ENCODE results near the gene MYPOP.

The MYPOP gene, protein sequence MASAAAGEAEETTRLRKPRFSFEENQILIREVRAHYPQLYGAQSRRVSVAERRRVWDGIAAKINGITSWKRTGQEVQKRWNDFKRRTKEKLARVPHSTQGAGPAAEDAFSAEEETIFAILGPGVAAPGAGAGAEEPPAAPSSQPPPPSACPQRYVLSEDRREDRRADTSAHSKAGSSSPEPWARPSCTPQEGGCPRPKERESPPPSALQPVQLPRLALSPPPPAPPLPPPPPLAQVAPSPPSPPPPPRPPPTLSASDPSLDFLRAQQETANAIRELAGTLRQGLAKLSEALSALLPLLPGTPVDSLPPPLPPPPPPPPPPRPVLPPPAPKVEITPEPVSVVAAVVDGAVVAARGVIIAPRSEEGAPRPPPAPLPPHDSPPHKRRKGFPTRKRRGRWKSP
- 2.4 to 5.2 reads per million in 2 donors for total RNA-seq

DNA sequence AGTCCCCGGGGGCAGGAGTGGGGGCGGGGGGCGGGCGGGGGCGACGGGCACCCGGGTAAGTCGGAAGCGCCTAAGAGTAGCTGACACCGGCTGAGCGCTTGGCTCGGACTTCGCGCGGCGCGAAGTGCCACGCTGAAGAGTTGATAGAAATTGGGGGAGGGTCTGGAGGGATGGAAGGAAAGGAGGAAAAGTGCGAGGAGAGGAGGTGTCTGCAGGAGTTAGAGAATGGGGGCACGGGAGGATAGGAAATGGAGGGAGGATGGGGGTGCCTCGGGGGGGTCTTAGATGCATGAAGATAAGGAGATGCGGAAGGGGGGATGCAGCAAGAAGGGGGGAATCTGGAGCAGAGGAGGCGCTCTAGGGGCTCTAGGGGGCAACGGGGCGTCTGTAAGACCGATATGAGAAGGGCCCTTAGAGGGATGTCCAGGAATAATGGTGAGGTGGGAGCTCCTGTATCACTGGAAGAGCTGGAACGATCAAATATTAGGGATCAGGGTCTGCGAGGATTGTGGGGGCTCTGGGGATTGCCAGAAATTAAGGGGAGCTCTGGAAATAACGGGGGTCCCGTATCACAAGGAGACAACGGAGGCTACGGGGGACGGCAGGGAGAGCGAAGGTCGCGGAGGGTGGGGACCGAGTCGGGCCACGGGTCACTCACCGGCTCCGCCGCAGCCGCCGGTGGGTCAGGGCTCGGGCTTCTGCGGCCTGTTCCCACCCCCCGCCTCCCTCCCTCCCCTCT, at the start of gene MYPOP:
Gene MYPOP, minus strand, starts transcription at position 702 of the 739 bp plus-strand sequence. CDS start 840 bp downstream, outside the sequence.
- no peak for DNase-seq

DNA sequence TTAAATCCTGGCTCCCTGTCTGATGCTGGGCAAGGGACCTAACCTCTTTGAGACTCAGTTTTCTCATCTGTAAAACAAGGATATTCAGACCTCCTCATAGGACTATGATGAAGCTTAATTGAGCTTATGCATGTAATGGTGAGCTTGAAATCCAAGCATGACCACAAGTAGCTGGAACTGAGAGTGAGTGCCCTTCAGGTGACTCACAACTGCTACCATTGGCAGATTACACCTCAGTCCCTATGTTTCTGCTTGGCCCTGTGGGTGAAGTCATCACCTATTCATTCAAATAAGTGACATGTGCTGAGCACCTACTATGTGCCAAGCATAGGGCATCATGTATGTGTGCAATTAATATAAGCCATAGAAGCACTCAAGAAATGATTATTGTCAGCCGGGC, 45.5 kb upstream of the MYPOP start:
- no peak for DNase-seq

DNA sequence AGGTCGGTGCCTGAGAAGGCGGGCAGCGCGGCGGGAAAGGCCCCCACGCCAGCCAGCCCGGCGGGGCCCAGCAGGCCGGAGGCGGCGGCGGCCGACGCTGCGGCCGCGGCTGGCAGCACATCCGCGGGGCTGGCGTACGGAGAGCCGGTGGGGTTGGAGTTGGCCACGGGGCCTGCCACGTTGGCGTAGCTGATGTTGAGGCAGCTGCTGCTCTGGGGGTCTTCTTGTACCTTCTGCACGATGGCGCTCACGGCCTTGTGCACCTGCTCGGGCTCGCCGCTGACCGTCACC, 38.0 kb upstream of the MYPOP start:
- DNase-seq, result no peak

DNA sequence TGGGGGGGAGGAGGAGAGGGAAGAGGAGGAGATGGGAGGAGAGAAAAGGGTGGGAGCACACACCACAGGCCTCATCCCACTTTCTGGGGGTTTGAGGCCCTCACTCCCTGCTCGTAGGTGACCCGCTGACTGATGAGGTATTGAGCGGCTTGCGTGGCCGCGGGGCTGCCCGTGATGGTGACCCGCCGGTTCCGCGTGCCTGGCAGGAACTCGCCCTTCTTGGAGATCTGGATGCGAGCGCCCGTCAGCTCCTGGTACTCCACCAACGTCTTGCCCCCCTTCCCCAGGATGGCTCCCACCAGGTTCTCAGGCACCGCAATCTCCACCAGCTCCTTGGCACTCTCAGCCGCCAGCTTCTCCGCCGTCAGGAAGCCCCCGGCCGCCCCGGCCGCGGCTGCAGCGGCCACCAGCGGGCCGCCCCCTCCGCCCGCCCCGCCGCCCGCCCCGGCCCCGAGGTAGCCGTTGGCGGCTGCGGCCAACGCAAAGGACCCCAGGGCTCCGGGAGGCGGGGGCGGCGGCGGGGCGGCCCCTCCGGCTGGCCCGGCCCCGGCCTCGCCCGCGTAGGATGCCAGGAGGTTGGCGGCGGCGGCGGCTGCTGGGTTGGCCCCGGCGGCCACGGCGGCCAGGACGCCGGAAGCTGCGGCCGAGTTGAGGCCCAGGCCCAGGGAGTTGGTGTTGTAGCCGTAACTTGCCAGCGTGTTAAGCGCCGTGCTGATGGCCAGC, 37.5 kb upstream of the MYPOP start:
- no peak for DNase-seq

DNA sequence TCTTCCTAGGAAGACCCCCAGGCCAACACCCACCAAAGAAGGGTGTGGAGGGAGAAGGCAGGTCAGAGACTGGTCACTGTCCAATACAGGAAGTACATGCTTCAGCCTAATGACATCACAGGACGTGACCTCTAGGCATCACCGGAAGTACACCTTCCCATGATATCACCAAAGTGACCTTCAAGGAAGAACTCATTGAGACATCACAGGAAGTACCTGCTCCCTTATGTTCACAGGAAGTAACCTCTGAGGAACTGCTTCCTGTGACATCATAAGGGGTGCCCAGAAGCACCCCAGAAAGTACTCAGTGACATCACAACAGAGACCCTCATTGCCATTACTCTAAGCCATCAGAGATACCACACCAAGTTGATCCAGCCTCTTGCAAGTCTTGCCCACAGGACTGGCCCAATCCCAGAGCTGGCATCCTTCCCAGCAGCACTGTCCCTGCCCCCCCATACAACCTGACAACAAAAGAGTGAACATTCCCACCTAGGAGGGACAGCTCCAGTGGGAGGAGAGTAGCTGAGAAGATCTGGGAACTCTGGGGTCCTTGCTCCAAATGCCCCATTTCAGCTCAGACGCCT, 36.4 kb upstream of the MYPOP start:
- no peak for DNase-seq

DNA sequence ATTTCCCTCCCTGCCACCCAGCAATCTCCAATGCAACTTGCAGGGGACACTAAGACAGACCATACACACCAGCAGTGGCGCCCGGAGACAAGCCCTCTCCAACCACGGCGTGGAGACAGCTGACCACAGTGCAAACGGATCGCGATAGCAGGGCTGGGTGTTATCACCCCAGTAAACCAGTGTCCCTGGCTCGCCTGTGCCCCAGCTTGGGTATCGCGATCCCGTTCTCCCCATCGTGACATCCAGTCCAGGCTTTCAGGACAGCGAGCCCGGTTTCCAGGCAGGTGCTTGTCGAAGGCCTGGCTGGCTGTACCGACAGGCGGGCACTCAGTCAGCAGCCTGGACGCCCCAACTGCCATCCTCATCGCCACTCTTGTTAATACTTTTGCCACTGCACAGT, 32.9 kb upstream of the MYPOP start:
- DNase-seq, result no peak

DNA sequence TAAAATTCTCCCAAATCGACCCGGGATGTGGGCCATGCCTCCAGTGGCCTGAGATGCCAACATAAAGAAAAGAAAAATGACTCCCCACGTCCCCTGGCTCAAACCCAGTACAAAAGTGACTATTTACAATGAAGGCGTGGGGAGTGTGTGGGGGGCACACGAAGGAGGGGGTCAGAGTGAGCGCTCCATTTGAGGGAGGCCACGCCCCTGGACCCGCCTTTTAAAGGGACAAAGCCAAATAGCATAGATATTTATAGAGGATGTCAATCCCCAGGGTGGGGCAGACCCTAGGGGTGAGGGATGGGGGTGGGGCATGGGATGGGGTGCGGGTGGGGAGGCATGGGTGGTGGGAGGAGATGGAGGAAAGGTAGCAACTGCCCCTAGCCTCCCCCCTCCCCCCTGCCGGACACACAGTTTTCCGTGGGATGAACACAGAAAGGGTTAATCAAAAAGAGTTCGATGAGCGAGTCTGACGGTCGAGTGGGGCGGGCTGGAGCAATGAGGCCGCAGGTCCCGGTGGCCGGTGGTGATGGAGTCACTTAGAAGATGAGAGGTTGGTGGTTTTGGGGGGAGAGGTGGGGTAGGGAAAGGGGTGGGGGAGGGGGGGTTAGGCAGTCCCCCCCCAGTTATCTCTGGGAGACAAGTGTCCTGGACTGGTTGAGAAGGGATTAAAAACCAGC, 32.3 kb upstream of the MYPOP start:
- DNase-seq, result no peak

DNA sequence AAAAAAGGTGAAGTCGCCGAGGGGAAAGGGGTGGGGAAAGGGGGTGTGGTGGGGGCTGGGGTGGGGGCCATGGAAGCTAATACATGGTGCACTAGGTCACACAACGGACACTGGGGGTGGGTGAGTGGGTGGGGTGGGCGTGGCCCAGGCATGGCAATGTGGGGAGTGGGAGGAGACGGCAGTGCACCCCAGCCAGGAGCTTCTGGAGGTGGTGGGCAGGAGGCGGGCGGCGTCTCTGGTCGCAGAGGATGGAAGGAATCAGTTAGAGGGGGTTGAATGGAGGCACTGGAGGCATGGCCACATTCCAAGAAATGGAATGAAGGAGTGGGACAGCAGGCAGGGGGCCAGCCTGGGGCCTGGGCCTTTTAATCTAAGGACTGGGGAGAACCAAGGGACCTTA, 31.3 kb upstream of the MYPOP start:
- DNase-seq, result no peak

DNA sequence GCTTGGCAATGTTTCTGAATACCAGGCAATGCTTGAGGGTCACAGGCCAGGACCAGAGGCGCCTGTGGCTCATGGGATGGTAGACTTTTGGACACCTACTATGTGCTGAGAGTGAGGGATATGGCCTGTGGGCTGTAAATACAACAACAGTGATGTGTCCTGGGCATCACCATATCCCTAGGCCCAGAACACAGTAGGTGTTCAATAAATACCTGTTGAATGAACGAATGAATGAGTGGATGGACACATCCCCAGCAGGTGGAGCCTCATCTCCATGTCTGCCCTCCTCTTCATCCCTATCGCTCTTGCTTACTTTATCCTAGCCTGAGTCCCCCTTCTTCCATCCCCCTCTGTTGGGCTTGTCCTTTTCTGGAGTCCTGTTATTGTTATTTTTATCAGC, 28.6 kb upstream of the MYPOP start:
- DNase-seq, result no peak

DNA sequence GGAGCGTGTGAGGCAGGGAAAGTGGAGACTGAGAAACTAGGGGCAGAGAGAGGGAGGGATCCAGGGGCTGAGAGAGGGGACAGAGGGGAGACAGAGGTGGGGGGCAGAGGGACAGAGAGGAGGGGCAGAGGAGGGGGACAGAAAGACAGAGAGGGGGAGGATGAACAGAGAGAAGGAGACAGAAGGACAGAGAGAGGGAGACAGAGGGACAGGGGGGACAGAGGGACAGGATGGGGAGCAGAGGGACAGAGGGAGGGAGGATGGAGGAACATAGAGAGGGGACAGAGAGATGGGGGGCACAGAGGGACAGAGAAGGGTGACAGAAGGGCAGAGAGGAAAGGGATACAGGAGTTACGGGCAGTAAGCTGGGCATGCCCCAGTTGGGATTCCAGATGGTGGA, 26.8 kb upstream of the MYPOP start:
- DNase-seq, result no peak

DNA sequence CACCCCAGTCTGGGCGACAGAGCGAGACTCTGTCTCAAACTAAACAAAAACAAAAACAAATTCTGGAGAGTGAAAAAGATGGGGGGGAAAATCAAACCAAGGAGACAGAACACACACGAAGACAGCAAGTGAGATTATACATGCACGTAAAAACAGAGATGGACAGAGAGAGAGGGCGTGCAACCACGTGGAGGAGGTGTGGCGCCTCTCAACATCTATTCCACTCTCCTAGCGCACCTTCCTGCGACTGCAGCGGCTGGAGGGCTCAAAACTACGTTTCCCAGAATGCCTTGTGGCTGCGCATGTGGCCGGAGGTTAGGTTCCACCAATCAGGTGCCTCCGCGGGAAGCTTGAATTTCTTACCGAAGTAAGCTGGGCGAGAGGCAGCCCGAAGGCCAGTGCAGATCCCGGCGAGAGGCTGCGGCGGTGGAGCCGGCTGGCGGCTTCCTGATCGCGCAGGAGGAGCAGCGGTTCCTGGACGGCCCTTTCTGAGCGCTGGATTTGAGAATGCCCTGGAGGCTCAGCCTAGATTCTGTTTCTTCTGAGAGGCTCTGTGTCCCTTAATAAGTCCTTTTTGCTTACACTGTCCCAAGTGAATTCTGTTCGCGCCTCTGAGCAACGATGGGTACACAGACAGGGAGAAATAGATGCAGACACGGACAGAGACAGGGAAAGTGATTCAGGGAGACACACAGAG, 25.3 kb upstream of the MYPOP start:
- DNase-seq, result peak; percentile 82

DNA sequence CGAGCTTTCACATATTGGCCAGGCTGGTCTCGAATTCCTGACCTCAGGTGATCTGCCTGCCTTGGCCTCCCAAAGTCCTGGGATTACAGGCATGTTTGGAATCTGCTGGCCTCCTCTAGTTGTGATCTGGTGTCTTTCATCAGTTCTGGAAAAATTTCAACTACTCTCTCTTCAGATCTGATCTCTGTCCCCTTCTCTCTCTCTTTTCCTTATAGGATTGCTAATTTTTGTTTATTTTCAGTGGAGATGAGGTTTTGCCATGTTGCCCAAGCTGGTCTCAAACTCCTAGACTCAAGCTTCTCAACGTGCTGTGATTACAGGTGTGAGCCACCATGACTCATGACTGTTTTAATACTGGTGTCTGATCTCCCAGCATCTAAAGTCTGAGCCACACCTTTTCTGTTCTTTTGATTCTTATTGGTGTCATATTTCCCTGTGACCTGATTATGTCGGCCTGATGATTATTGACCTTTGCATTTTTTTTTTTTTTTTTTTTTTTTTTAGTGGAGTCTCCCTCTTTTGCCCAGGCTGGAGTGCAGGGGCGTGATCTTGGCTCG, 22.6 kb upstream of the MYPOP start:
- DNase-seq, result no peak

DNA sequence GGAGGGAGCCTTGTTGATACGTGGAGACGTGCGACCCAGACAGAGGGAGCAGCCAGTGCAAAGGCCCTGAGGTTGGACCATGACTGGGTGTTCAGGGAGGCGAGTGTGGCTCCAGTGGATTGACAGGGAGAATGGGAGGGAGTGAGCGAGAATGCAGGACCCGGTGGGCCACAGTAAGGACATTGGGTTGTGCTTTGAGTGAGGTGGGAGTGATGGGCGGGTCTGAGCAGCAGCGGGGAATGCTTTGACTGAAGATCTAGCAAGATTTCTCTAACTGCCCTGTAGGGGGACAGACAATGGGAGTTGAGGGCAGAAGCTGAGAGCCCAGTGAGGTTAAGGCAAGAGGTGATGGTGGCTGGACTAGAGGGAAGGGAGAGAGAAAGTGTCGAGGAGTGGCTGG, 19.9 kb upstream of the MYPOP start:
- no peak for DNase-seq

DNA sequence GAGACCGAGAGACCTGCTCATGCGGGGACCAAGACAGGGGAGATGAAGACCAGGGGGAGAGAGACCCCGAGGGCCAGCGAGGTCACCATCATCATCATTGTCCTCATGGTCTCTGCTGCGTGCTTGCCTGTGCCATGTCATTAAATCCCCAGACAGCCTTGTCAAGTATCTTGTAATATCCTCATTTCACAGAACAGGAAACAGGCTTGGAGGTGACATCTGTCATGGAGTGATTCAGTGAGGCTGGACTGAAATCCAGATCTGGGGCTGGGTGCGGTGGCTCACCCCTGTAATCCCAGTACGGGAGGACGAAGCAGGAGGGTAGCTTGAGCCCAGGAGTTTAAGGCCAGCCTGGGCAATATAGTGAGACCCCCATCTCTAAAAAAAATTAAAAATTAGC, 18.0 kb upstream of the MYPOP start:
- DNase-seq, result no peak

DNA sequence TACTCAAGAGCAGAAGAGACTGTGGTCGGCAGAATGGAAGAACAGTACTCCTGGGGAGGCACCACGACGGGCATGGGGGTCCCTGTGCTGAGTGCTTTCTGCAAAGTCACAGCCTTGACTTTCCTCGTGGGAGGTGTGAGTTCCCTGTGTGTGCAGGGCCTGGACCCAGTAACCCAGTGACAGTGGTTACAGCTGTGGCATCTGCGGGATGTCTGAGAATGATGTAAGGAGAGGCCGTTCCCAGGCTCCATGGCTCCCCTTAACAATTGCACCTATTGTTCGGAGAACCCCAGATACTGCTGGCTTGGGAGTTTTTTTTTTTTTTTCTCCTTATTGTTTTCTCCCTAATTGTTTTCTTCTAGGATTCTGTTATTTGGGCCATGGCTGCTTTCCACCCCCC, 17.3 kb upstream of the MYPOP start:
- DNase-seq, result no peak

DNA sequence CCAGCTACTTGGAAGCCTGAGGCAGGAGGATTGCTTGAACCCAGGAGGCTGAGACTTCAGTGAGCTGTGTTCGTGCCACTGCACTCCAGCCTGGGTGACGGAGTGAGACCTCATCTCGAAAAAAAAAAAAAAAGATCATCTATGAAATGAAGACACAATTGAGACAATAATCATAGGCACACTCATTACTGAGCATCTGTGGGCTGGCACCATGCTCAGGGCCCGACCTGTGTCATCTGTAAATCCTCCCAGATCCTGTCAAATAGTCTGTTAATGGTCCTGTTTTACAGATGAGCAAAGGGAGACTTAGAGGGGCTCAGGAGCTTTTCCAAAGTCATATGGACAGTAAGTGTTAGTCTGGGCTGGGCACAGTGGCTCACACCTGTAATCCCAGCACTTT, 16.3 kb upstream of the MYPOP start:
- DNase-seq, result no peak

DNA sequence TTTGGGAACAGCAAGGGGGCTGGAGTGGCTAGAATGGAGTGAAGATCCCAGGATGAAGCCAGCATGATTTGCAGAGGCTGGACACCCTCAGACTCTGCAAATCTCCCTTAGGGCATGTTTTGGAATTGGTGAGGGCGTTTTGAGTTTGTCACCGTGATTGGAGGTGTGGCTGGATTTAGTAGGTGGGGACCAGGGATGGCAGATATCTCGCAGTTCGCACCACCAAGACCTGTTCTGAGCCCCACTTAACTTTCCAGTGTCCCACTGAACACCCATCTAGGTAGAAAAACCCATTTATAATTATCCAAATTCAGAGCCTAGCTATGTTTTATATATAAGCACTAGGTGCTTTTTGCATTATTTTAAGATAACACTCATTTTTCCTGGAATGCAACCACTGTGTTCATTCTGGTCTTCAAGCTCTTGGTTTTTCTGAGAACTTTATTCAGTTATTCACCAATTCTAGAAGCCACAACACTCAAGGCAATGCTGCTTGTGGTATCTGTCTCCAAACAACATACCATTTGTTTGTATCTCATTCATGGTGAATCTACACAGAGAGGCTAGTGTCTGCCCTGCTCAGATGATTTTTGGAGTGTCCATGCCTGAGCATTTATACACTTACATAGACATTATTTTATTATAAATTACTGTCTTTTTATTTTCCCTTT, 15.1 kb upstream of the MYPOP start:
- no peak for DNase-seq

DNA sequence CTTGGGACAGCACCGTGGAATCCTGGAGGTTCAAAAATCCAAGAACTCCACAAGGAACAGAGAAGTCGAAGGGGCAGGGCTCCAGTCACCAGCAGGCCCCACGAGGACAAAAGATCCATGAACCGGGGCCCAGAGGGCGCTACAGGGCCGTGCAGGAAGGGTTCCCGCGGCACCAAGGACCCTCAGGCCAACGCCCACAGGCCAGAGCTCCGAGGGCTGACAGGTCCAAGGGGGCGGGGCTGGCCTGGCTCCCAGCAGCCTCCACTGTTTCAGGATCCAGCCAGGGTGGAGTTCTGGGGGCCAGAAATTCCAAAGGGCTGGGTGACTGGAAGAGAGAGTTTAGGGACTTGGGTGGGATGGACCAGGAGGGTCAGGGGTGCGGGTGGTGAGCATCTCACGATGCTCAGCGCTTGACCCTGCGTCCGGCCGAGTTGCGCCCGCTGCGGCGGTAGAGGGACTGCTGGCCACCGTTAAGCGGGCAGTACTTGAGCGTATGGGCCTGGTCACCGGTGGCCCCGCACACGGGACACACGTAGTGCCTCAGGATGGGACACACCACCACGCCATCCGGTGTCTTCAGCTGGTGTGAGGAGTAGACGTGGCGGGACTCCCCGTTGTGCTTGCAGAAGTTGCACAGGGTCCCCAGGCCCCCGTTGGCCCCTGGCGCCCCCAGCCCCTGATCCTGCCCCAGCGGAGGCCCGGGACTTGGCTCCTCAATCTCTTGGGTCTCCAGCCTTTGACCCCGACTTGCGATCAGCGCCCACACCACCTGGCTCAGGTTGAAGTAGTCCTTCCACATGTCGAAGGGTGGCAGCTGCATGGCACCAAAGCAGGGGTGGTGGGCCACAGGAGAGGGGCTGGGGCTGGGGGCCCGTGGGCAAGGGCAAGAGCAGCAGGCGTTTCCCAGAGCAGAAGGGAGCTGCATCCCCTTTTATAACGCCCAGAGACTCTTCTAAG, 11.7 kb upstream of the MYPOP start, which contains the start of gene NANOS2:
Gene NANOS2, minus strand, starts transcription at position 905 of the 957 bp plus-strand sequence. Its CDS starts 85 bp downstream, at position 820.
- DNase-seq, result no peak

DNA sequence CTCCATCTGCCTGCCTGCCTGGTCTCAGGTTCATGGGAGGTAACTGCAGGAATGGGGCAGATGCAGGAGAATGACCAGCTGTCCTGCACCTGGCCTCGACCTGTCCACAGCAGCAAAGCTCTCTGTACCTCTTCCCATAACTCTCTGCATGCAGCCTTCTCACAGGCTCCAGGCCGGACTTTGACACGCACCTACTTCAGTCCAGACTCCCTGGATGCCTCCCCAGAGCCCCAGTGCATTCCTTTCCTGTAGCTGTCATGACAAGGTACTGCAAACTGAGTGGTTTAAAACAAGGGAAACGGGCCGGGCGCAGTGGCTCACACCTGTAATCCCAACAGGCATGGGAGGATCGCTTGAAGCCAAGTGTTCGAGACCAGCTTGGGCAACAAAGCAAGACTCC, 8.9 kb upstream of the MYPOP start:
- no peak for DNase-seq

DNA sequence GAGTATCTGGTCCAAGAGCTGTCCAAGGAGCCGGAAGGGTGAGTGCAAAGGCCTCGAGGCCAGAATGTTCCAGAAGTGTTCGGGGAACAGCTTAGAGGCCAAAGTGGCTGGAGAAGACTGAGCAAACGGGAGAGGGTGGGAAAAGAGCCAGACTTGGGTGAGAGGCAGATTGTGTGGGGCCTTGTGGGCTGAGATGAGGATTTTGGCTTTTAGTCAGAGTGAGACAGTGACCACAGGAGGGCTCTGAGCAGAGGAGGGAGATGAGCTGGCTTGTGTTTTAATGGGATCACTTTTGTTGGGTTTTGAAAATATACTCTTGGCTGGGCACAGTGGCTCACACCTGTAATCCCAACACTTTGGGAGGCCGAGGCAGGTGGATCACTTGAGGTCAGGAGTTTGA, 6.5 kb upstream of the MYPOP start:
- DNase-seq, result no peak
